Activated CD8-positive, alpha-beta memory T cell treated with anti-CD3 and anti-CD28 coated beads, Interleukin-2, amount 50 U/mL, for 1 hour (primary cell): ENCODE results near the gene ZNF423.

ENCODE experiments used
- DNase-seq: peaks from one replicate; pipeline ENCODE4 v3.0.0-alpha.2; 2020; ENCODE audit errors: extremely low read depth

ZNF423 gene

GRCh38 chr16:49643429-49644144 lies 212.3 kb downstream of the ZNF423 start:
- no peak for DNase-seq

GRCh38 chr16:49641250-49641649 lies 214.7 kb downstream of the ZNF423 start:
- no peak for DNase-seq

- no peak for DNase-seq
Measured at GRCh38 chr16:49640581-49640980, 215.3 kb downstream of the ZNF423 start.

DNA sequence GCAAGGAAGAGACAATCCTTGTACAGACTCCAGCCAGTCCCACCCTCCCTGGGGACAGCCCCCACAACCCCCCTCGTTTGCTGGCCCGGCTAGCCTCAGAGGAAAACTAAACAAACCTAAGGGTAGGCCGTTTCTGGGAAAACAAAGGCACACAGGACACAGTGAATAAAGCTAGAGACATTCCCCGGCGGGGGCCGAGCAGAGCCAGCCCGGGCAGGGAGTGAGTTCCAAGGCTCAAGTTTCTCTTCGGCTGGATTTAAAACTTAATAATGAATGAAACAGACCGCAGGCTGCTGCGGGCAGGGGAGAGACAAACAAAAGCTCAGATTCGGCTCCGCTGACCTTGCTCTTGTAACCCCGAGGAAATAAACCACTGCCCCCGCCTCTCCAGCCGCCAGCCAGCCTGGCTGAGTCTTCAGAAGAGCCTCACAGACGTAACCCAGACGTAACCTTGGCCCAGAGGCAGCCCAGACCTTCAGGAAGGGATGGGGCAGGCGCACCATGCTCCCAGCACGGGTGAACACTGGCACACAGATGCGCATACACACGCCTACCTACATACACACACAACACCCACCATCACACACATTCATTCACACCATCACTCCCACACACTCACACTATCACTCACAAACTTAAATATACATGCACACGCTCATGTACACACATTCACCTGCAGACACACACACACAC lies 216.0 kb downstream of the ZNF423 start:
- DNase-seq = no peak

GRCh38 chr16:49638673-49639610 lies 217.0 kb downstream of the ZNF423 start:
- no peak for DNase-seq

DNA sequence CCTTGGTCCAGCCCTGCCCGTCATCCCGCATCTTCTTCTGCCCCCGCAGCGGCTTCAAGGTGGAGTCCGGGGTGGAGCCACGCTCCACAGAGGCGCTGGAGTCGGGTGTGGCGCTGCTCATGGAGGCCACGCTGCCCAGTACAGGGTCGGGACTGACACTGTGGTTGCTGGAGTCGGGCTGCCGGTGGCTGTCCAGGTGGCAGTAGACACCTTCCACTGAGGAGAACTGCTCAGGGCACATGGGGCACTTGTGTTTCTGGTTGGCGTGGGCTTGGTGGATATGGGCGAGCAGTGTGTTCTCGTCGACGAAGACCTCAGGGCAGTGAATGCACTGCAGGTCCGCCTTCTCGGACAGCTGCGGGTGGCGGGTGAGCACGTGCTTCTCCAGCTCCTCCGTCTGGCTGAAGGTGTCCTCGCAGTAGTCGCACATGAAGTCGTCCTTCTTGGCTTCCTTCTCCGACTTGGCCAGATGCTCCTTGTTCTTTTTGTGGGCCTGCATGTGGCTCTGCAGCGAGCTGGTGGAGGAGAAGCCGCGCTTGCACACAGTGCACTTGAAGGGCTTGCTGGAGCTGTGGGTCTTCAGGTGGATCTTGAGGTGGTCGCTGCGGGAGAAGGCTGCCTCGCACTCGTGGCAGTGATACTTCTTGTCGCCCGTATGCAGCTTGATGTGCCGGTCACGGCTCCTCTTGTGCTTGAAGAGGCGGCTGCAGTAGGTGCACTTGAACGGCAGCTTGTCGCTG lies 217.8 kb downstream of the ZNF423 start:
- no peak for DNase-seq

- DNase-seq = no peak
Measured at GRCh38 chr16:49637511-49637910, 218.4 kb downstream of the ZNF423 start.

DNA sequence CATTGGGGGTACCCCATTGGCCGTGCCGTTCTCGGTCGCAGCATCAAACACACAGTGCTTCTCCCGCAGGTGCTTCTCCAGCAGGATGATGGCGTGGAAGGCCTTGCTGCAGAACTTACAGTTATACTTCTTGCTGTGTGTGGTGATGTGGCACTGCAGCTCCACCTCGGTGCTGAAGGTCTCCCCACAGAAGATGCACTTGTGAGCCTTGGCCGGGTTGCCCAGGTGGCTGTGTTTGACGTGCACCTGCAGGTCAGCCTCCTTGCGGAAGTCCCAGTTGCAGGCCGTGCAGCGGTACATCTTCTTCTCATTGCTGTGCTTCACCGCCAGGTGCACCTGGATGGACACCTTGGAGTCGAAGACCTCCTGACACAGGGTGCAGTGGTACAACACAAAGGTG lies 219.3 kb downstream of the ZNF423 start:
- DNase-seq = no peak

- DNase-seq = no peak
Measured at GRCh38 chr16:49635591-49636581, 220.0 kb downstream of the ZNF423 start.

DNA sequence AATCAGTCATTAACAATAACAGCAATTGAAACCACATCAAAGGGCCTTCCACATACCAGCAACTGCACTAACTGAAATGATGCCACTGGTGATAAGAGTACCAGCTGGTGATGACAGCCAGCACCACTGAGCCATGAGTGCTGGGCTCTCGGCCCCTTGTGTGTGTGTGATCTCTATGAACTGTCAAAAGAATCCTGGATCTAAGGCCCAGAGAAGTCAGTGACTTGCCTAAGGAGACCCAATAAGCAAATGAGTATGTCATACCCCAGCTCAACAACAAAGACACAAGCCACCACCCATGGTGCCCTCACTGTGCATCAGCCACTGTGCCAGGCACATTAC lies 220.9 kb downstream of the ZNF423 start:
- no peak for DNase-seq

- no peak for DNase-seq
Measured at GRCh38 chr16:49634235-49635008, 221.5 kb downstream of the ZNF423 start.

DNA sequence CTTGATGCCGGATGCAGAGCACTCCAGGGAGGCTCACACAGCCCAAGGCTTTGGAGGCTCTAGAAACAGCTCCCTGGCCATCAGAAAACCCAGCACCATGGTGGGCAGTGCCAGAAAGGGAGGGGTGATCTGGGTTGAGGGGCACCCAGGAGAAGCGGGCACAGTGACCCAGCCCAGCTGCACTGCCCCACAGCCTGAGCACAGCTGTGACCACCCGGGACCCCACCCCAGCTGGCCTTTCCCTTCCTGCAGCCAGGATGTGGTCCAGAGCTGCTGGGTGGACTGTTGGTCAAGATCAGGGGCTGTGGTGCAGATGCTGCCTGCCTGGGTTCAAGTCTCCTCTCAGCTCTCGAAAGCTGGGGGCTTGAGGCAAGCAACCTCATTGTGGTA lies 223.1 kb downstream of the ZNF423 start:
- DNase-seq = no peak

DNA sequence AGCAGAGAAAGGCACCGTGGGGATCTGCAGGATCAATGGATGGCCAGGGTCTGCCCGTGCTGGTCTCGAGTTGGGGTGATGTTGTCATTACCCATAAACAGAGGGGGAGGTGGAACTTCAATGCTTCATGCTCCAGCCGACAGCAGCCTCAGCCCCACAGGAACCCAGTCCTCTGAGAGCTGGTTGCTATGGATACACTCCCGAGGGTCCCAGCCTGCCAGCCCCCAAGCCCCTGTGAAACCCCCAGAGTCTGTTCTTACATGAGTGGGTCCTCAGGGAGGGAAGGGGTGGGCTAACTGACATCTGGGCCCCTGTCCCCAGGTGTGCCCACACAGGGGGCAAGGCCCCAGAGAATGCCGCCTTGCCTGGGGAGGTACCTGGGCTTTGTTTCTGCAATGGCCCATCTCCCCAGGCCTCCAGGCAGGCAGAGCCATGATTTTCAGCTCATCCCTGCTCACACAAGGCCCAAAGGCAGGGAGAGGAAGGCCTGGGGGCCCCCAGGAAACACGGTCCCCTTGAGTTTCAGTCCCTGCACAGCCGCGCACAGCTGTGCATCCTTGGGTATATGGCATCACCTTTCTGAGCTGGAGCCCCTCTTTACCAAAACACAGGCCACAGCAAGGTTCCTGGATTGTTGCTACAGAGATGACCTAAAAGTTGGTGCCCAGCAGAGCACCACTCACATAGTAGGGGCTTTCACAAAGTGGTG lies 223.7 kb downstream of the ZNF423 start:
- DNase-seq = no peak

GRCh38 chr16:49631187-49632041 lies 224.5 kb downstream of the ZNF423 start:
- no peak for DNase-seq

DNA sequence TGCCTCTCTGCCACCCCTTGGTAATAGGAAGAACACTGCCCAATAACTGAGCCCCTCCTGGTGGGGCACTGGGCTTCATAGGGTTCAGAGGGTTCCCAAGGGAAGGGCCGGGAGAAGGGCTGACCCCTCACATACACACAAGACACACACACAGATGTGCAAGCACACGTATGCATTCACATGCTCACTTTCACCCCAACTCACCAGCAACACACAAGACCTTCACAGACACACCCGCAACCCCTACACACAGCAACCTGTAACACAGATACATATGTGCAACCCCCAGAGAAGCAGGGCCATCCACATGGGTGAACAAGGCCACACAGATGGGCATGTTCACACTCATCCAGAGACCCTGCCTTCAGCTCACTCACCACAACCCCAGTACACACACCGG lies 225.1 kb downstream of the ZNF423 start:
- DNase-seq = no peak

DNA sequence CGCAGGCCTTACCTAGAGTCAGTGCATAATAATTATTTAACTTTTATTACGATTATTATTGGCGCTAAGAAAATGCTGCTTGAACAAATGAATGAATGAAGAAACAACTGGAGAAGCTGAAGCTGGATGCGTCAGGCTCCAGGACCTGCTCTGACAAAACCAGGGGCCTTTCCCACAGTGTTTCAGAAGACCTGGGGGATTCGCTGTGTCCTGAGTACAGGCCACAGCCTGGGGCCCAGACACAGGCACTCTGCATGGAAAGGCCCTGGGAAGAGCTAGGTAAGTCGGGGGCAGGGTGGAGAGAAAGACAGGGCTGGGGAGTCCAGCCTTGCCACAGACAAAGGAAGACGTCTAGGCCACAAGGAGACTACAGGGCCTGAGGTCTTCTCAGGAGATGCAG lies 226.1 kb downstream of the ZNF423 start:
- no peak for DNase-seq

DNA sequence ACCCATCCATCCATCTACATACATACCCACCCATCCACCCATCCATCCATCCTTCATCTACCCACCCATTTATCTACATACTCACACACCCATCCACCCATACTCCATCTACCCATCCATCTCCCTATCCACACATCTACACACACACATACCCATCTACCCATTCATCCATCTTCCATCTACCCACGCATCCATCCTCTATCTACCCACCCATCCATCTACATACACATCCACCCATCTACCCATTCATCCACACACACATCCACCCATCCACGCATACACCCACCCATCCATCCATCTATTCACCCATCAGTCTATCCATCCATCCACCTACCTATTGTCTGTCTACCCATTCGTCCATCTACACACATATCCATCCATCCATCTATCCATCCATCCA lies 227.8 kb downstream of the ZNF423 start:
- DNase-seq = no peak
